ENCODE measurements around the gene LRRC71.

LRRC71 gene

DNA sequence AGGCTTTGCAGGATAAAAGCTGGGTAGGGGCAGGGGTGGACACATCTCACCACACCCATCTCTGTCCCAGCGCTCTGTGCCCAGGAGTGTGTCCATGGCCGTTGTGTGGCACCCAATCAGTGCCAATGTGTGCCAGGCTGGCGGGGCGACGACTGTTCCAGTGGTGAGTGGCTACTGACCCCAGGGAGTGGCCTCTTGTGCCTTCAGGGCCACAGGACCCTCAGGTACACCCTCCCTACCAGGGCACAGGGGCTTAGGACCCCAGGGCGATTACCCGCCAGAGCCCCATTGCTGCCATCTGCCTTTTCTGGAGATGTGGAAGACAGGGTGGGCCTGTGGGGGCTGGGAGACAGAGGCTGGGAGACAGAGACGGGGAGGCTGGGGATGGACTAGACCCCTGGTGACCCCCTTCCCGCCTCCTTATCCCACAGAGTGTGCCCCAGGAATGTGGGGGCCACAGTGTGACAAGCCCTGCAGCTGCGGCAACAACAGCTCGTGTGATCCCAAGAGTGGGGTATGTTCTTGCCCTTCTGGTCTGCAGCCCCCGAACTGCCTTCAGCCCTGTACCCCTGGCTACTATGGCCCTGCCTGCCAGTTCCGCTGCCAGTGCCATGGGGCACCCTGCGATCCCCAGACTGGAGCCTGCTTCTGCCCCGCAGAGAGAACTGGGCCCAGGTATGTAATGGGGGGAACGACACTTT, 14.1 kb upstream of the LRRC71 start:
- no peak for DNase-seq

DNA sequence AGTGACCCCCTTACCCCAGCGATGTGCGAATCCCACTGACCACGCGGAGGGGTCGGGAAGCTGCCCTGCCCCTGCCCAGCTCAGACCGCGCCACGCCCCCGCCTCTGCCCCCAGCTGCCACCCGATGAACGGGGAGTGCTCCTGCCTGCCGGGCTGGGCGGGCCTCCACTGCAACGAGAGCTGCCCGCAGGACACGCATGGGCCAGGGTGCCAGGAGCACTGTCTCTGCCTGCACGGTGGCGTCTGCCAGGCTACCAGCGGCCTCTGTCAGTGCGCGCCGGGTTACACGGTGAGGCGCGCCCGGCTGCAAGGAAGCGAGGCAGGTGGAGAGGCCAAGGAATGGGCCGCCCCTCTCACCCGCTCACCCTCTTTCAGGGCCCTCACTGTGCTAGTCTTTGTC, 11.9 kb upstream of the LRRC71 start:
- peak; percentile 45 for DNase-seq

DNA sequence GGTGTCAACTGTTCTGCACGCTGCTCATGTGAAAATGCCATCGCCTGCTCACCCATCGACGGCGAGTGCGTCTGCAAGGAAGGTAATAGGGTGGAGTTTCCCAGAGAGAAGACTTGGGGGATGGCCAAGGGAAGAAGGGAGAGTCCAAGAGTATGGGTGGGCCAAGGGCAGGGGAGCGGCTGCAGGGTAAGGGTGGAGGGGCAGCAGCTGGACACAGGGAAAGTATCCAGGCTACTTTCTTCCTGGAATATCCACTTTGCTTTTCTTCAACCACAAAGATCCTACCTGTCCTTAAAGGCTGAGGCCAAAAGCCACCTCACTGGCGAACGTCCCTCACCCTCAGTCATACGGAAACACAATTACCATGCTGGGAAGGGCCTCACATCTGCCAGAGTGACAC, 11.5 kb upstream of the LRRC71 start:
- DNase-seq: peak; percentile 26

DNA sequence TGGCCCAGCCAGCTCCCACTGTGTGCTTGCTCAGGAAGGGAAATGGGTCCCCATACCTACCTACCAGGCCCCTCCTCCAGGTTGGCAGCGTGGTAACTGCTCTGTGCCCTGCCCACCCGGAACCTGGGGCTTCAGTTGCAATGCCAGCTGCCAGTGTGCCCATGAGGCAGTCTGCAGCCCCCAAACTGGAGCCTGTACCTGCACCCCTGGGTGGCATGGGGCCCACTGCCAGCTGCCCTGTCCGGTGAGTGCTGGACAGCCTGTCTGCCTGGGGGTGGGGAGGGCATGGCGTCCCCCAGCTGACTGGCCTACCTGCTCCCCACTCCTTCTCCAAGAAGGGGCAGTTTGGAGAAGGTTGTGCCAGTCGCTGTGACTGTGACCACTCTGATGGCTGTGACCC, 10.8 kb upstream of the LRRC71 start:
- no peak for DNase-seq

DNA sequence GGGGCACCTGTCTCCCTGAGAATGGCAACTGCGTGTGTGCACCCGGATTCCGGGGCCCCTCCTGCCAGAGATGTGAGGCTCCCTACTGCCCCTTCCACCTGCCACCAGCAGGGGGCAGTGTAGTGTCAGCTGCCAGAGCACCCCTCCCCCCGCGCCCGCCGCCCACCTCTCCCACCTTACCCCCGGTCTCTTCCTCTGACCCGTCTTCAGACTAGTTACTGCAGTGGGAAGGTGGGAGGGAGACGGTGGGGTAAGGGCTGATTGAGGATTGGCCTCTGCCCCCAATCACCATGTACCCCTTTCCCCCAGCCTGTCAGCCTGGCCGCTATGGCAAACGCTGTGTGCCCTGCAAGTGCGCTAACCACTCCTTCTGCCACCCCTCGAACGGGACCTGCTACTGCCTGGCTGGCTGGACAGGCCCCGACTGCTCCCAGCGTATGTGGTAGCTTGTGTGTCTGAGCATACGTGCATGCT, 10.1 kb upstream of the LRRC71 start:
- peak; percentile 72 for DNase-seq

DNA sequence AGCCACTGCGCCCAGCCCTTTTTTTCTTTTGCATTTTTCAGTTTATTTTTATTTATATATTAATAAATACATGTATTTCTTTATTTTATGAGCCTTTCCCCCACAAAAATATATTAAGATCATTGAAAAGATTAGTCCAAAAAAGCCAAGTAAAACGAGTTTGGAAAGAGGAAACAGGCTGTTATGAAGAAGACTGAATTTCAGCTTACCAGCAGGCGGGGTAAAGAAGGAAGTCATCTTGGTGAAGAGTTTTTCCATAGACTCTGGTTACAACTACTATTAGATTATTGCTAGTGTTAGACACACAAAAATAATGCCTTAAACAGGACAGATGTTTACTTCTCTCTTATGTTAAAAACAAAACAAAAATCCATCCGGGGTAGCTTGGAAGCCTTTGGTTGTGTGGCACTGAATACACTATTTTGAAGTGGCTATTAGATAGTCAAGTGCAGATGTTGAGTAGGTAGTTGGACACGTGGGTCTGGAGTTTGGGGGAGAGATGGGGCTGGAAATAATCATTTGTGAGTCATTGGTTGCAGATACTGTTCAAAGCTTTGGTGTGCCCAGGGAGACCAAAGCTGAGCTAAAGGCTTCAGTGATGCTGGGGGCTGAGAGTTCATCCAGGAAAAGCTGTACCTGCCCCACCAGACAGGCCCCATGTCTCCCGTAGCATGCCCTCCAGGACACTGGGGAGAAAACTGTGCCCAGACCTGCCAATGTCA, 8.7 kb upstream of the LRRC71 start:
- DNase-seq: no peak

DNA sequence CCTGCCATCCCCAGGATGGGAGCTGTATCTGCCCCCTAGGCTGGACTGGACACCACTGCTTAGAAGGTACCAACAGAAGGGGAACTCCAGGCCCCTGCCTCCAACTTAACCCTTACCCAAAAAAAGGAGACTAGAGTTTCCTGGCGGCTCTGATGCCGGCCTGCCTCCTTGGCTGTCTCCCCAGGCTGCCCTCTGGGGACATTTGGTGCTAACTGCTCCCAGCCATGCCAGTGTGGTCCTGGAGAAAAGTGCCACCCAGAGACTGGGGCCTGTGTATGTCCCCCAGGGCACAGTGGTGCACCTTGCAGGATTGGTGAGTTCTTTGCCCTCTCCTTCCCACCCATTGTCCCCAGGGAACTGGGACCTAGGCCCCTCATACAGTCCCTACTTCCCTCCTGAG, 8.1 kb upstream of the LRRC71 start:
- DNase-seq: no peak

DNA sequence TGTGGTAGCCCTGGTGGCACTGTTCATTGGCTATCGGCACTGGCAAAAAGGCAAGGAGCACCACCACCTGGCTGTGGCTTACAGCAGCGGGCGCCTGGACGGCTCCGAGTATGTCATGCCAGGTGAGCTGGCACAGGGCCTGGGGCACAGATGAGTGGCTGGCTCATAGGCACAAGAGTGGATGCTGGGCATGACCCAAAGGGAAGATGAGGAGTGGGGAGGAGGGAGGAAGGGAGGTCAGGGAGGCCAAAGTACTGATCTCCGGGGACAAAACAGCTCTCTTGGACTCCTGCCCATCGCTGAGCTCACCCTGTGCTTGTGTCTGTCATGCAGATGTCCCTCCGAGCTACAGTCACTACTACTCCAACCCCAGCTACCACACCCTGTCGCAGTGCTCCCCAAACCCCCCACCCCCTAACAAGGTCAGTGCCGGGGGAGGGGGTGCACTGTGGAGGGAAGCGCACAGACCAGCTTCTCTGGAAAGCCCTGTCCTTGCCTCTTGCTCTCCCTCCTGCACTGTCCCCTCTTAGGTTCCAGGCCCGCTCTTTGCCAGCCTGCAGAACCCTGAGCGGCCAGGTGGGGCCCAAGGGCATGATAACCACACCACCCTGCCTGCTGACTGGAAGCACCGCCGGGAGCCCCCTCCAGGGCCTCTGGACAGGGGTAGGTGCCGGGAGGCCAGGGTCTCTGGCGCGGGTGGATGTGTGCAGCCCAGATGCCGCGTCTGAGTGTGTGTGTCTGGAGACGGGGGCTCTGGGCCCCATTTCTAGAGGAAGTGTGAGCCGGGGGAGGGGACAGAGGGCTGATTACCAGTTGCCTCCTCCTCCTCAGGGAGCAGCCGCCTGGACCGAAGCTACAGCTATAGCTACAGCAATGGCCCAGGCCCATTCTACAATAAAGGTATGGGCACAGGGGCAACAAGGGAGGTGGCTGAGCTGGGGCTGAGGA, 7.3 kb upstream of the LRRC71 start:
- DNase-seq: no peak

DNA sequence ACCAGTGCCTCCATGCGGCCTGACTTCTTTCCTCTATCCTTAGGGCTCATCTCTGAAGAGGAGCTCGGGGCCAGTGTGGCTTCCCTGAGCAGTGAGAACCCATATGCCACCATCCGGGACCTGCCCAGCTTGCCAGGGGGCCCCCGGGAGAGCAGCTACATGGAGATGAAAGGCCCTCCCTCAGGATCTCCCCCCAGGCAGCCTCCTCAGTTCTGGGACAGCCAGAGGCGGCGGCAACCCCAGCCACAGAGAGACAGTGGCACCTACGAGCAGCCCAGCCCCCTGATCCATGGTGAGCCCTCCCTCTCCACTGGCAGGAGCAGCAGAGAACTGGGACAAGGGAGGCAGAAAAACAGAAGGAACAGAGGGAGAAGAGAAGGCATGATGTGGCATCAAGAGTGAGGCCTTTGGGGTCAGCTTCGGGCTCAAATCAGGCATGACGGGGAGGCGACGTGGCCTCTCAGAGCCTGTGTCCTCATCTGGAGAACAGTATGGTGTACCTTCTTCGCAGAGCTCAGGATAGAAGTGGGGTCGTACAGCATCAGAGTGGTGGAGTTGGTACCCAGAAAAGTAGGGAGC, 6.5 kb upstream of the LRRC71 start:
- no peak for DNase-seq

DNA sequence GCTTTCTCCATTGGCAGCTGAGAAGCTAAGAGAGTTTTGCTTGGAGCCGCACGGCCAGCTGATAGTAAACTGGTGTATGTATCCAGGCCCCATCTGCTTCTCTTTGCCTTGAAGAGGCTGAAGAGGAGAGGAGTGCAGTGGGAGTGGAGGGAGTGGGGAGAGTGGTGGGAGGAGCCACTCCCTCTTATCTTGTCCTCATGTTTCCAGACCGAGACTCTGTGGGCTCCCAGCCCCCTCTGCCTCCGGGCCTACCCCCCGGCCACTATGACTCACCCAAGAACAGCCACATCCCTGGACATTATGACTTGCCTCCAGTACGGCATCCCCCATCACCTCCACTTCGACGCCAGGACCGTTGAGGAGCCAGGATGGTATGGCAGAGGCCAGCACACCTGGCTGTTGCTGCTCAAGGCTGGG, 6.0 kb upstream of the LRRC71 start:
- no peak for DNase-seq

DNA sequence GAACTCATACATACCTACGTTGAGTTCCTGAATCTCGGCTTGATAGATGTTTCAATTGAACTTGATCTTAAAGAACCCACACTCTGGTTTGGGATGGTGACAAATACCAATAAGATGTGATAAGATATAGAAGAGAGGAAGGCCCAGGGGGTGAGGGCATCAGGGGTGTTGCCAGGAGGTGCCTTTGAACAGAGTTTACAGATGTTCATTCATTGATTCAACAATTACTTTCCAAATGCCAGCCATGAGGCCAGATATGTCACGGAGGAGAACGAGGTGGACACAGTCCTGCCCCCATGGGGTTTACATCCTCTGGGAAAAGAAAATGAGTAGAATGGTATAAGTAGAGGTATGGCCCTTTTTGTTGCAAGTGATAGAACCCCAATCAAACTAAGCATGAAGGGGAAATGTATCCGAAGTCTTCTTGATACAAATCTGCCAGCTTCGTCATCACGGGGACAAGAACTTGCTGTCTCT, 659 bp downstream of the LRRC71 start:
- DNase-seq: no peak

DNA sequence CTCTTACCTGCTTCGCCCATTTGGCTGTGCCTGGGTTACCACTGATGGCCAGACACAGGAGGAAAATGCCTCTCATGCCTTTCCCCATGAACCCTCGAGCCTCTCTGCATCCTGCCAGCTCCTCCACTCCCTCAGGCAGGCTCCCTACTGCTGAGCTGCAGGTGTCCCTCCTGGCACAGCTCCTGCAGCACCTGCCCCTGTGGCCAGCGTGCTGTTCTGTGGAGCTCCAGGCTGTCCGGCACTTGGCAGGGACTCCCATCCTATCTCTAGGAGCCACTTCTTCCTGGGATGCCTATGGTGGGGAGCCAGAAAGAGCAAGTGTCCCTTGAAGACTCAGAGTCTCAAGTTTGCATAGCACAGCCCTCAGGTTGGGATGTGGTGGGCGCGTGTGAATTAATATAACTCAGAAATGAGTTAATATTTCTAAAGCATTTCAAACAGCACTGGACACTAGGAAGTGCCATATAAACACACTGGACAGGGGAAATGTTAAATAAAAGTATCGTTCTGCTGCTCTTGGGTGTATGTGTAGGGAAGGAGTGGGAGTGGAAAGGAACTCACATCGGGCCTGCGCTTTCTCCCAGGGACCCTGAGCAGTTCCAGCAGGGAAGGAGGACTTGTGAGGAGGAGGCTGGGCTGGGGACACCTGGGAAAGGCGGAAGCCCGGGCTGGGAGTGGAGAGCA, 2.7 kb downstream of the LRRC71 start:
- peak; percentile 84 for DNase-seq

DNA sequence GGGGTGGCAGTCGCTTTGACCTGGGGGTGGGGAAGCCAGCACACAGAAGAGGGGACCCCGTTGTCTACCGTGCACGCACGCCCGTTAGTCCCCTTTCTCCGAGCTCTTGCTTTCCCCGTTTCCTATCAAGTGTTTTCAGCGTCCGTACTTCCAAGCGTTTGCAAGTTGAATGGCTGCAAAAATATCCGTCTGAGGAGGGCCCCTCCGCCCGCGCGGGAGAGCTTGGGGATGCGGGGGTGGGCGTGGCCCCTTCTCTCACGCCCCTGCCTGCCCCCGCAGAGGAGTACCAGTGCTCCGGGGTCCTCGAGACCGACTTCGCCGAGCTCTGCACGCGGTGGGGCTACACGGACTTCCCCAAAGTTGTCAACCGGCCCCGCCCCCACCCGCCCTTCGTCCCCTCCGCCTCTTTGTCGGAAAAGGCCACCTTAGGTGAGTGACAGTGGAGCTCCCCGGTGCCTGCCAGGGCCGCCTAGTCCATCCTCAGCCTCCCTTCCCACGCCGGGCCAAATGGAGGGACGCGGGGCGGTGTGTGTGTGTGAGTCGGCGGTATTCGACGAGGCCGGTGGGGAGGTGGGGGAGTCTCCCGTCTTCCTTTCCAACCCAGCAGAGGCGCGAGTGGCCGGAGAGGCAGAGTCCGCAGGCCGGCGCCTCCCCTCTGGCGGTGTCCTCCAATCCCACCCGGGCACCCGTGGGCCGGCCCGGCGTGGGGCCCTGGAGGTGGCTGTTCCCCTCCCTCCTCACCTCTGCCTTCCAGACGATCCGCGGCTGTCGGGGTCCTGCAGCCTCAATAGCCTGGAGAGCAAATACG, 3.4 kb downstream of the LRRC71 start:
- peak; percentile 43 for DNase-seq

DNA sequence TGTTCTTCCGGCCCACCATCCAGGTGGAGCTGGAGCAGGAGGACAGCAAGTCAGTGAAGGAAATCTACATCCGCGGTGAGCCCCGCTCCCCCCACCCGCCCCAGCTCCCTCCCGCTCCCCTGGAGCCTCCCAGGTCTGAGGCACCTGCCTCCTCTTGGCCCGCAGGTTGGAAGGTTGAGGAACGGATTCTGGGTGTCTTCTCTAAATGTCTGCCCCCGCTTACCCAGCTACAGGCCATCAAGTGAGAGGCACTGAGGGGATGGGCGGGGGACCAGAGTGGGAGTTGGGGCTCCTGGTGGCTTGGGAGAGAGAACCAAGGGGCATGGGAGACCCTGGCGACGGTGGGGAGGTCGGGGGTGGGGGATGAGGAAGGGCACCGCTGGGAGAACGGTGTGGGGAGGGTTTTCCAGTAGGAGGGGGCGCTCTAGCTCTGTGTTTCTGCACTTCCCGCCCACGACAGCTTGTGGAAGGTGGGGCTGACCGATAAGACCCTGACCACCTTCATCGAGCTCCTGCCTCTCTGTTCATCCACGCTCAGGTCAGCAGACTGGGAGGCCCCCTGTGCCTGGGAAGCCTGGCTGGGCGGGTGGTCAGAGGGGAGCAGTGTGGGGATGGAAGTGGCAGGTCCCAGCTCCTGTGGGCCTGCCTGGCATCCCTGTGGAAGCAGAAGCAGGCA, 4.2 kb downstream of the LRRC71 start:
- DNase-seq: no peak

DNA sequence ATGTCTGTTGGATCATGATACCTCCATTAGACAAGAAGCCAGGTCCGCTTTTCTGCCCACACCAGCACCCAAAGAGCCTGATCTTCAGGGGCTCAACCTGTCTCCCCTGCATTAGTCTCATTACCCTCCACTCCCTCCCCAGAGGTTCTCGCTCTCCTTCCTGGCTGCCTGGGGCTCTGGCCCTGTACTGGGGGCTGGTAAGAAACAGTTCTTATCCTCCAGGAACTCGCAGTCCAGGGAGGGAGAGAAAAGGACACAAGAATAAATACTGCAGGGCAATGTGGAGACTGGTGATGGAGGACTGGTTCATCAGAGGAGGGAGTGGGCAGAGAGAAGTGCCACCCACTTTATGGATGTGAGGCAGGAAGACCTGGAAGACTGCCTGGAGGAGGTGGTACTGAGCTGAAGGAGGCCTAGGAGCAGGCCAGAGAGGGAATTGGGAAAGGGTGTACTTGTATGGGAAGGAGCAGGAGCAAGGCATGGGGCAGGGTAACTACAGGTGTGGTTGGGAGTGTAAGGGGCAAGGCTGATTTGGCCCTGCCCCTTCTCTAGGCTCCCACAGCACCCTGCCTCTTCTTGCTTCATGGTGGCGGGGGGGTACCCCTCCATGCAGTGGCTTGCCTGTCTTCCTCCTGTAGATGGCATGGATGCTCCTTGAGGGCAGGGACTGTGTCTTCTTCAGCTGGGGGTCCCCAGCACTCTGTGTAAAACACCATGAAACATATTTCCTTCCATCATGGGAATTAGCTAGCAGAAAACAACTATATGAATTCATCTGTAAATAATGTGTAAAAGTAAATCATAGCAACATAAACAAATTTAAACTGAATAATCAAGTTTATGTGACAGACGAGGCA, 5.0 kb downstream of the LRRC71 start:
- DNase-seq: no peak

DNA sequence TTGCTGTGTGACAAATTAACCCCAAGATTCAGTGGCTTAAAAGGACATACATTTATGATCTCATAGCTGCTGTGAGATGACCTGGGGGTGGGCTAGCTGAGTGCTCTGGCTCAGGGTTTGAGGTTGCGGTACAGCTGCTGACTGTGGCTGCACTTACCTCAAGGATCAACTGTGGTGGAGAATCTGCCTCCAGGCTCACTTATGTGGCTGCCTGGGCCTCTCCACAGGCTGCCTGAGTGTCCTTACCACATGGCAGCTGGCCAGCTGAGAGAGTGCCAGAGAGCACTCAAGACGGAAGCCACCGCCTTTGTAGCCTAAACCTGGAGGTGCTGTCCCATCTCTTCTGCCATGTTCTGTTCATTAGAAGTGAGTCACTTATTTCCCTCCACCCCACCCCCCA, 5.7 kb downstream of the LRRC71 start:
- peak; percentile 80 for DNase-seq

DNA sequence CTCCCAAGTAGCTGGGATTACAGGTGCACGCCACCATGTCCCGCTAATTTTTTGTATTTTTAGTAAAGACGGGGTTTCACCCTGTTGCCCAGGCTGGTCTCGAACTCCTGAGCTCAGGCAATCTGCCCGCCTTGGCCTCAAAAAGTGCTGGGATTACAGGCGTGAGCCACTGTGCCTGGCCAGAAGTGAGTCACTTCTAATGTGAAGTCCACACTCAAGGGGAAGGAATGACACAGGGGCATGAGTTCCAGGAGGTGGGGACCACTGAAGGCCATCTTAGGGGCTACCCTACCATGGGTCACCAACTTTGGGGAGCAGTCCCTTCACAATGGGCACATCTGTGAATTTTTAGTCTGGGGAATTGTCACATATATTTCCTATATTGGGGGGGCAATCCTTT, 6.3 kb downstream of the LRRC71 start:
- DNase-seq: peak; percentile 18

DNA sequence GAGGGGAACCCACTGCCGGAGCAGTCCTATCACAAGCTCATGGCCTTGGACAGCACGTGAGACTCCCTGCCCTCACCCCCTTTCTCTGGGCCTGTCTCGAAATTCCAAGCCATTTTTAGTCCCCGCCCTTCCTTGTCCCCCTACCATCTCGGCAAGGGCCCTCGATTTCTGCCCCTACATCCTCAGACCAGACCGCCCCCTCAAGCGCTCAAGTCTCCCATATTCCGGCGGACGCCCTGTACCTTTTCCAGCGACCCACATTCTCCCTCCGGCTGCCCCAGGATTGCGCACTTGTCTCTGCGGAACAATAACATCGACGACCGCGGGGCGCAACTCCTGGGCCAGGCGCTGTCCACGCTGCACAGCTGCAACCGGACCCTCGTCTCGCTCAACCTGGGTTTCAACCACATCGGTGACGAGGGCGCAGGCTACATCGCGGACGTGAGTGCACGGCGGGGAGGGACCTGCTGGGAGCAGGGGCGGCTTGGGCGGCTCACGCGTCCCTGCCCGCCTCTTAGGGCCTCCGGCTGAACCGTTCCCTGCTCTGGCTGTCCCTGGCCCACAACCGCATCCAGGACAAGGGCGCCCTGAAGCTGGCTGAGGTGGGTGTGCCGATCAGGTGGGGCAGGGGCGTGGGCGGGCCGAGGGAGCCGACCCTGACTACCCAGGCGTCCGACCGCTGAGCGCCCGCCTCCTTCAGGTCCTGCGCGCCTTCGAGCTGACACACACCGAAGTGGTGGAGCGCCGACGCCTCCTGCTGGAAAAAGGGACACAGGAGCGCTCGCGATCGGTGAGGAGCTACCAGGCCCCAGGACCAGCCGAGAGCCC, 7.0 kb downstream of the LRRC71 start:
- peak; percentile 92 for DNase-seq
